ENCODE measurements around the gene TSPAN14. TPM values are rescaled to one million over a fixed set of nuclear protein-coding genes. Genes with fewer than 3 reads are reported as not detected.
A peak's percentile ranks its signal among the peaks of the same experiment; 100 is the strongest.

TSPAN14 gene
- total RNA-seq, 1 donor from 2014 or later = 36.6 TPM

GRCh38 chr10:80451132-80451531, 3.0 kb upstream of the TSPAN14 start:
- no peak for DNase-seq
- ATAC-seq (ENCODE audit: poor library complexity) = no peak
- intact Hi-C loops (cut with DNase I) = no loop called here

DNA sequence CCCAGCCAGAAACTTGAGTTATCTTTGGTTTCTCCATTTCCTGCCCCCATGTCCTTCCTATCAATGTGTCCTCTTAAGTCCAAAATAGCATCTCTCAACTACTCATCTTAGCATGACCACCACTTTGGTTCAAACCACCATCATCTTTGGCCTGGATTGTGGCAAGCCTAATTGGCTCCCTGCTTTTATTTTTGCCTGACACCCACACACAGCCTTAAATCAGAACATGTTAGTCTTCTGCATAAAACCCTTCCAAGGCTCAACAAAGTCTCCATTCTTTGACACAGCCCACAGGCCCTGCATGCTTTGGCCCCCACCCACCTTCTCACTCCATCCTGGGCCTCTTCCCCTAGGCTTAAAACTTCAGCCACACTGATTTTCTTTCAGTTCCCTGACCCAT, 2.0 kb upstream of the TSPAN14 start:
- DNase-seq = no peak
- ATAC-seq (ENCODE audit: poor library complexity) = no peak
- intact Hi-C loops (cut with DNase I) = no loop called here

GRCh38 chr10:80452640-80453039, 1.5 kb upstream of the TSPAN14 start:
- ATAC-seq (ENCODE audit: poor library complexity) (no peak), DNase-seq (no peak)
- intact Hi-C loops (cut with DNase I) = no loop called here

GRCh38 chr10:80453056-80453841, 861 bp upstream of the TSPAN14 start:
- DNase-seq (no peak), ATAC-seq (ENCODE audit: poor library complexity) (no peak)
- intact Hi-C loops (cut with DNase I) = no loop called here

- DNase-seq (peak; percentile 76), ATAC-seq (ENCODE audit: poor library complexity) (peak; percentile 49)
- intact Hi-C loops (cut with DNase I) = no loop called here
Observed at GRCh38 chr10:80454513-80455460, 677 bp downstream of the TSPAN14 start.

GRCh38 chr10:80455461-80456349, 1.6 kb downstream of the TSPAN14 start:
- intact Hi-C loops (cut with DNase I) = no loop called here
- ATAC-seq (ENCODE audit: poor library complexity) (no peak), DNase-seq (no peak)

GRCh38 chr10:80457554-80458262, 3.6 kb downstream of the TSPAN14 start:
- intact Hi-C loops (cut with DNase I) = no loop called here
- ATAC-seq (ENCODE audit: poor library complexity) (no peak), DNase-seq (no peak)

GRCh38 chr10:80458263-80458625, 4.1 kb downstream of the TSPAN14 start:
- ATAC-seq (ENCODE audit: poor library complexity) (no peak), DNase-seq (no peak)
- intact Hi-C loops (cut with DNase I) = no loop called here

DNA sequence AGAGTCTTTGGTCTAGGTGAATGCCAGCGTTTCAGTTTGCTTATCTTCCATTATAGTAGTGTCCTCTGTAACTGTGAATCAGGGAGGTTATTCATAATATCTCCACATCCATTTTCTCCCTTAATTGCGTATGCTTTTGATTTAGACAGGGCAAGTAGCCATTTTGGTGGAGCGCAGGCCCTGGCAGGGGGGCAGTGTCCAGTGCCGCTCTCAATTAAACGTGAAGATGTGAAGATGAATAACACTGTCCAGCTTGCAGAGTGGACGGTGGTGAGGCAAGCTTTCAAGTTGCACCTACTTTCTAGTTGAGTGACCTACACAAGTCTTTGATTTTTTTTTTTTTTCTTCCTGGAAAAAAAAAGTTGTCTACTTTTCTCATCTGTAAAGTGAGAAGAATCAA, 4.5 kb downstream of the TSPAN14 start:
- DNase-seq (no peak), ATAC-seq (ENCODE audit: poor library complexity) (no peak)
- intact Hi-C loops (cut with DNase I) = no loop called here

GRCh38 chr10:80459047-80459865, 5.1 kb downstream of the TSPAN14 start:
- peak; percentile 84 for DNase-seq
- peak; percentile 16 for ATAC-seq (ENCODE audit: poor library complexity)
- intact Hi-C loops (cut with DNase I) = no loop called here

DNA sequence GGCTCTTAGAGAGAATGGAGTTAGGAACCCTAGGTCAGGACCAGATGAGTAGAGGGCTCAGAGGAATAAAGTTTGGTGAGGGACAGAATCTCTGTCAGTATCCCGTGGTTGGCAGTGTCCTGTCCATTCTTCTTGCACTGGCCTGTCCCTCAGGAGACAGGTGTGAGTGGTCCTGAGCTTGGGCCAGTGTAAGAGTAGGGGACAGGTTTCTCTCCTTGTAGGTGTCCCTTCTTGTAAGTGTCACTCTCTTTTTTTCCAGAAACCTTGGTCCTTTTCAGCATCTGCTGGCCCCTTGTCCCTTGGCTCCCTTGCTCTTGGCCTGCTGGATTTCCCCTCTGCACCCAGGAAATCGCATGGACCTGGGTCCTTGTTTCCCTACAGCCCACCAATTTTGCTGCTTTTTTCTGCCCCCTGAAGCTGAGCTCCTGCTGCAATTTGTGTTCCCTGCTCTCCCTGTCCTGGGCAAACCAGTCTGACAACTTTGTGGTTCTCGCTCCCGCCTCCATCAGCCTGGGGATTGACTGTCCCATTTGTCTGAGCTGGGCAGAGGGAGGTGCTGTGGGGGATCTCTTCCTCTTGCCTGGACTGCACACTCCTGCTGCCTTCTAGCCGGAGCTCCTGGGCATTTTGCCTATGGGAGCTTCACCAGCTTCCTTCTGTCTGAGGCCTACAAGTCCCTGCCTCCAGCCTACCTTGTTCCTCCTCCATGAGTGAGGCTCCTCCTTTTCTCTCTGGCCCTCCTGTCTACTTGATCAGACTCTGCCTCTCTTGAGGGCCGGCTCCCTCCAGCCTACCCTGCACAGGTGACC, 6.5 kb downstream of the TSPAN14 start:
- ATAC-seq (ENCODE audit: poor library complexity) = peak; percentile 43
- peak; percentile 59 for DNase-seq
- intact Hi-C loops (cut with DNase I) = no loop called here

GRCh38 chr10:80461208-80462183, 7.4 kb downstream of the TSPAN14 start:
- DNase-seq (no peak), ATAC-seq (ENCODE audit: poor library complexity) (no peak)
- intact Hi-C loops (cut with DNase I) = no loop called here

GRCh38 chr10:80462299-80462980, 8.3 kb downstream of the TSPAN14 start:
- intact Hi-C loops (cut with DNase I) = no loop called here
- DNase-seq = no peak
- ATAC-seq (ENCODE audit: poor library complexity) = peak; percentile 34

DNA sequence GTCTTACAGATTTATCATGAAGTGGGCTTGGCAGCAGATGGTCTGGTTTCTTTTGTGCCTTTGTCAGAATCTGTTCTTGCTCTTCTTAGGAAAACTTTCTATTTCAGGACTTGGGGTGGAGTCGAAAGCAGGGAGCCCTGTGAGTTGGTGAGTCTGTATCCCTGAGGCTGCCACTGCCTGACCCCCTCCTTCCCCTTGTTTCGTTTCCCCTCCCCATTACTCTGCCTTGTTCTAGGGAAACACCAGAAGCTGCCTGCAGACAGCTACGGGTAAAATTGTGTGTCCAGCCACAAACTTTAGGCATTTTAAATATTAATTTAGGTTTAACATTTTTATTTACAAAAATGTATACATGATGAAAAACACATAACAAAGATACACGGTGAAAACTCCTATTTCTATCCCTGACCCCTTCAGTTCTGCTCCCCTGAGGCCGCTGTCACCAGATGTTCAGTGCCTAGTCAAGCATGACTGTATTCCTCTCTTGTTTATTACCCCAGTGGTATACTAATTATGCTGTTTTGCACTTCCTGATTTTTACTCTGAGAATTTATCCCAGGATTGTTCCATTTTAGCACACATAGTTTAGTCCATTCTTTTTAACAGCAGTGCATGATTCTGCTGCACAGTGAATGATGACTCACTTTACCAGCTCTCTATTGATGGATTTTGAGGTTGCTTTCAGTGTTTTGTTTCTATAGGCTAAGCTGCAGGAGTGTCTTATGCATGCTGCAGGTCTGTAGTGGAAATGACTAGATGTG, 9.1 kb downstream of the TSPAN14 start:
- ATAC-seq (ENCODE audit: poor library complexity) (no peak), DNase-seq (no peak)
- intact Hi-C loops (cut with DNase I) = no loop called here

Measured in Right ventricle myocardium superior (tissue), 1 donor.